B cell (primary cell): ENCODE measurements around the gene PSMG3.

ENCODE experiments used
- CTCF ChIP-seq: fragments of 200-600 bp; IDR thresholded peaks from one replicate; pipeline ENCODE4 v1.8.0; 2022; ENCODE audit warnings: antibody characterized with exemption, mild to moderate bottlenecking
- EZH2 ChIP-seq: IDR thresholded peaks from 2 replicates; pipeline ENCODE4 v1.6.1; 2012; ENCODE audit warnings: borderline replicate concordance, low read depth, mild to moderate bottlenecking, moderate library complexity, low read length; ENCODE audit not compliant: insufficient read depth, poor library complexity, severe bottlenecking

GRCh38 chr7:1592299-1592871 lies 22.6 kb upstream of the PSMG3 start:
- TF ChIP-seq CTCF, result no peak
- no peak for TF ChIP-seq EZH2
